H1 (cell line): Measurements from ENCODE around the gene CMTR1.

ENCODE experiments used
- CEBPB ChIP-seq: IDR thresholded peaks from 2 replicates; pipeline ENCODE4 v1.6.1; 2012; ENCODE audit warnings: low read depth, low read length
- SIN3A ChIP-seq, 2 experiments: IDR thresholded peaks in 1 of 2; conservative IDR thresholded peaks in 1 of 2; 2 replicates each; pipeline ENCODE4 v1.6.1; 2011 to 2012; ENCODE audit warnings: low read length in 2 of 2, improper control_type of control experiment in 1 of 2, low read depth in 1 of 2, mild to moderate bottlenecking in 1 of 2
- TAF1 ChIP-seq: IDR thresholded peaks from 2 replicates; pipeline ENCODE4 v1.6.1; 2011; ENCODE audit warnings: mild to moderate bottlenecking, low read depth, low read length

DNA sequence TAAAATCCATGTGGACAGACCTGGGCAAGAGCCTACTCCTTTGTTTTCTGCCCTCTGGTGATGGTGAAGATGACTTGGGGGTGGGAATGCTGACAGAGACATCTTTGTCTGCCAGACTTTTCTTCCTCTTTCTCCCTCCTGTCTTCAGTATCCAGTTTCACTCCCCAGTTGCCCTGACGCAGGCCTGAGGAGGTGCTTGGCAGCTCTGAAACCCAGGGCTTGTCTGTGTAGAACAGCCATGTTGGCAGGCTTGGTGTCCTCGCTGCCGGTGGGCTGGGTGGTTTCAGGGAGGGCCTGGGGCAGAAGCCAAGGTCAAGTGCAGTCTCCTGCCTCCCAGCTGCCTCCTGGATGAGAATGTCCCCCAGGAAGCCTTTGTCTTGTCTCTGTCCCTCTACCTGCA, 44.2 kb downstream of the CMTR1 start:
- TF ChIP-seq TAF1 (no peak), SIN3A (conservative IDR thresholded peaks at IDR 0.05 in 1 of 2, IDR thresholded peaks at IDR 0.05 in 1 of 2; ENCODE audit: low read depth in 1 of 2, low read length in 2 of 2) (no peak), CEBPB (no peak)
